ENCODE data around the gene RPUSD3.
"Not testable (repeated sequence)": the region's sequence is repeated elsewhere in the genome, so short reads cannot be mapped to it uniquely, and the experiment has no call there.

Gene RPUSD3

DNA sequence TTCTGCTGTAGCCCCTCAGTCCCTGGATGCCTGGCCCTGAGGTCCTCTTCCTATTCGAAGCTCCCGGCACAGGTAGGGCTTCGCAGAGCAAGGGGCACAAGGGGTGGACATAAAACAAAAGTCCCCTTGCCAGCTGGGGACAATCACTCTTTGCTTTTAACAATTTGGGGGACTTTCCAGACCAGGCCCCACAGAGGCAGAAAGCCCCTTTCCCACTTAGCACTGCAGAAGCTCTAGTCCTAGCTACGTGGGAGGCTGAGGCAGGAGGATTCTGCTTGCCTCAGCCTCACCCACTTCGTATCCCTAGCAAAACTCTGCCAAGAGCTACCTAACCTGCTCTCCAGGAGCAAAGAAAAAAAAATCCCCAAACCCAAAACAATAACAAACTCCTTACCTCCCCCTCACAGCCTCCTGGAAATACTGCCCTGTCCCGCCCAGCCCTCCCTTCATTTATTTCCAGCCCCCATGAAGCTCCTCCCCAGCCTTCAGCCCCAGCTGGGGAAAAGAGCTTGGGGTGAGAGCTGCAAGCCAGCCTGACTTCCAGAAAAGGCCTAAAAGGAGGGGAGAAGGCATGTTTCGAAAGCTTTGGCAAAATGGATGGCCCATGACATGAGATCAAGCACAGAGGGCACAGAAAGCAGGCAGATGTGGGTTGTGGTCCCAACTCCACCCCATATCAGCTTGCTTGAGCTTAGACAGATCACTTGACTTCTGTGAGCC is 36.2 kb upstream of the RPUSD3 start, which contains the start of gene CIDEC:
TSS of gene CIDEC (minus strand) at position 424 of the 720 bp plus-strand sequence. CDS start 1,767 bp downstream, outside the sequence.
- H3K27me3 ChIP-seq, result no peaks in the 10 kb centered on the region
- TF ChIP-seq, protein P1, sequence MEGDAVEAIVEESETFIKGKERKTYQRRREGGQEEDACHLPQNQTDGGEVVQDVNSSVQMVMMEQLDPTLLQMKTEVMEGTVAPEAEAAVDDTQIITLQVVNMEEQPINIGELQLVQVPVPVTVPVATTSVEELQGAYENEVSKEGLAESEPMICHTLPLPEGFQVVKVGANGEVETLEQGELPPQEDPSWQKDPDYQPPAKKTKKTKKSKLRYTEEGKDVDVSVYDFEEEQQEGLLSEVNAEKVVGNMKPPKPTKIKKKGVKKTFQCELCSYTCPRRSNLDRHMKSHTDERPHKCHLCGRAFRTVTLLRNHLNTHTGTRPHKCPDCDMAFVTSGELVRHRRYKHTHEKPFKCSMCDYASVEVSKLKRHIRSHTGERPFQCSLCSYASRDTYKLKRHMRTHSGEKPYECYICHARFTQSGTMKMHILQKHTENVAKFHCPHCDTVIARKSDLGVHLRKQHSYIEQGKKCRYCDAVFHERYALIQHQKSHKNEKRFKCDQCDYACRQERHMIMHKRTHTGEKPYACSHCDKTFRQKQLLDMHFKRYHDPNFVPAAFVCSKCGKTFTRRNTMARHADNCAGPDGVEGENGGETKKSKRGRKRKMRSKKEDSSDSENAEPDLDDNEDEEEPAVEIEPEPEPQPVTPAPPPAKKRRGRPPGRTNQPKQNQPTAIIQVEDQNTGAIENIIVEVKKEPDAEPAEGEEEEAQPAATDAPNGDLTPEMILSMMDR (IDR thresholded peaks at IDR 0.05; ENCODE audit: low read depth, low read length), result no peak
- no peaks in the 10 kb centered on the region for H3K36me3 ChIP-seq
- no peak for DNase-seq
- H3K9me3 ChIP-seq, result no peaks in the 10 kb centered on the region
- no peak within 1 kb of the TSS for H3K4me3 ChIP-seq (ENCODE audit: low read depth, low read length)
- H3K4me1 ChIP-seq, result no peaks in the 10 kb centered on the region

DNA sequence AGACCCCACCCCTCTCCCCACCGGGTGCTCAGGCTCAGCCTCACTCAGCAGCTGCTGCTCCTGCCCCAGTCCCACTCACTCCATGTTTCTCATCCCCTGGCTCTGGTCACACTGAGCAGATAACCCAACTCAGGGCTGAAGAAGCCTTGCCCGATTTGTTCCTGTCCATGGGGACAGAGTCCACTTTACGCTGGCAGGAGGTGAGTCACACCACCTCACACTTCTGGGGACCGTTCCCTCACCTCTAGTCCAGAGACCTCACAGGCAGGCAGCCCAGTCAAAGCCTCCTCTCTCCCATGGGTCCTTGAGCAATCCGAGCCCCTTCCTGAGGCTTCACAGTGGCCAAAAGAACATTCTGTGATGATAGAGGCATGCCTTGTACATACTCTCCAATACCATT is 34.9 kb upstream of the RPUSD3 start:
- Histone ChIP-seq H3K27me3 (no peaks in the 10 kb centered on the region), H3K4me3 (ENCODE audit: low read depth, low read length) (no peak overlapping the region), H3K4me1 (no peaks in the 10 kb centered on the region), H3K9me3 (no peaks in the 10 kb centered on the region), H3K36me3 (no peaks in the 10 kb centered on the region)
- DNase-seq, result no peak
- TF ChIP-seq, protein P1 (IDR thresholded peaks at IDR 0.05; ENCODE audit: low read depth, low read length), result no peak

DNA sequence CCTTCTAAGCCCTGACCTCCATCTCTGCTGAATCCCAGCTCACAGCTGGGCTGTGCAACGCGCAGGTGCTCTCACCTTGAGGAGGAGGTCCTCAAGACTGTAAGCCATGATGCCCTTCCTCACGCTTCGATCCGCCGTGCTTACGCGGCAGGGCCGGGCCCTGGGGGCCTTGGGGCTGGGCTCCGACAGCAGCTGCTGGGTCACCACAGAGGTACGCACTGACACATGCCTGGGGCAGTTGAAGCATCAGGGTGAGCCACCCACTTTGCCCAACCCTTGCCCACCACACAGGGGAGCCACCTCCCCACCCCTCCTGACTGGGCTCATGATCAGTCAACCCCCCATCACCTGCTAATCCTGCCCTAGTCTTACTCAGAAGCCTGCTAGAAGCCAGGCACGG is 33.2 kb upstream of the RPUSD3 start:
- no peaks in the 10 kb centered on the region for H3K9me3 ChIP-seq
- H3K4me1 ChIP-seq, result no peaks in the 10 kb centered on the region
- TF ChIP-seq, protein P1 (IDR thresholded peaks at IDR 0.05; ENCODE audit: low read depth, low read length), result no peak
- no peaks in the 10 kb centered on the region for H3K36me3 ChIP-seq
- no peak overlapping the region for H3K4me3 ChIP-seq (ENCODE audit: low read depth, low read length)
- no peak for DNase-seq
- H3K27me3 ChIP-seq, result no peaks in the 10 kb centered on the region

DNA sequence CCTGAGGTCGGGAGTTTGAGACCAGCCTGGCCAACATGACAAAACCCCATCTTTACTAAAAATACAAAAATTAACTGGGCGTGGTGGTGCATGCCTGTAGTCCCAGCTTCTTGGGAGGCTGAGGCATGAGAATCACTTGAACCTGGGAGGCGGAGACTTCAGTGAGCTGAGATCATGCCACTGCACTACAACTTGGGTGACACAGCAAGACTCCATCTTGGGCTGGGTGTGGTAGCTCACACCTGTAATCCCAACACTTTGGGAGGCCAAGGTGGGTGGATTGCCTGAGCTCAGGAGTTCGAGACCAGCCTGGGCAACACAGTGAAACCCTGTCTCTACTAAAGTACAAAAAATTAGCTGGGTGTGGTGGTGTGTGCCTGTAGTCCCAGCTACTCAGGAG is 32.4 kb upstream of the RPUSD3 start:
- not testable (repeated sequence) for H3K36me3 ChIP-seq; DNase-seq; H3K27me3 ChIP-seq; H3K9me3 ChIP-seq; H3K4me1 ChIP-seq; H3K4me3 ChIP-seq (ENCODE audit: low read depth, low read length)

DNA sequence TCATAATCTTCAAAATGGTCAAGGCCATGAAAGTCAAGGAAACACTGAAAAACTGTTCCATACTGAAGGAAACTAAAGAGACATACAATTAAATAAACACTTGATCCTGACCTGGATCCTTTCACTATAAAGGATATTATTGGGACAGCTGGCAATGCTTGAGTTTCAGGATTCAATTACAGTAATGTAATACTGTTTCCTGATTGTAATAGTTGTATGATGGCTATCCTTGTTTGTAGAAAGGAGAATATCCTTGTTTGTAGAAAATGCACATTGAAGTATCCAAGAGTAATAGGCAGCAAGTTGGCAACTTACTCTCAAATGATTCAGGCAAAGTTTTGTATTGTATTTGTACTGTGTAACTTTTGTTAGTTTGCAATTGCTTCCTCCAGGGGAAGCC is 31.6 kb upstream of the RPUSD3 start:
- Histone ChIP-seq H3K27me3 (no peaks in the 10 kb centered on the region), H3K36me3 (no peaks in the 10 kb centered on the region), H3K4me1 (no peaks in the 10 kb centered on the region), H3K4me3 (ENCODE audit: low read depth, low read length) (no peak overlapping the region), H3K9me3 (no peaks in the 10 kb centered on the region)
- TF ChIP-seq, protein P1 (IDR thresholded peaks at IDR 0.05; ENCODE audit: low read depth, low read length), result no peak
- DNase-seq, result no peak

DNA sequence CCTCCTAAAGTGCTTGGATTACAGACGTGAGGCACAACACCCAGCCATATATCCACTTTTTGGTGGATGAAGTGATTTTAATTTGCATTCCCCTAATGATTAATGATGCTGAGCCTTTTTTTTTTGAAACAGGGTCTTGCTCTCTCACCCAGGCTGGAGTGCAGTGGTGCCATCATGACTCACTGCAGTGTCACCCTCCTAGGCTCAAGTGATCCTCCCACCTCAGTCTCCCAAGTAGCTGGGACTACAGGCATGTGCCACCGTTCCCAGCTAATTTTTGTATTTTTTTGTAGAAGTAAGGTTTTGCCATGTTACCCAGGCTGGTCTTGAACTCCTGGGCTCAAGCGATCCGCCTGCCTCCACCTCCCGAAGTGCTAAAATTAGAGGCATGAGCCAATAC is 28.3 kb upstream of the RPUSD3 start:
- not testable (repeated sequence) for H3K36me3 ChIP-seq; H3K27me3 ChIP-seq; H3K4me1 ChIP-seq; DNase-seq; H3K4me3 ChIP-seq (ENCODE audit: low read depth, low read length); H3K9me3 ChIP-seq

DNA sequence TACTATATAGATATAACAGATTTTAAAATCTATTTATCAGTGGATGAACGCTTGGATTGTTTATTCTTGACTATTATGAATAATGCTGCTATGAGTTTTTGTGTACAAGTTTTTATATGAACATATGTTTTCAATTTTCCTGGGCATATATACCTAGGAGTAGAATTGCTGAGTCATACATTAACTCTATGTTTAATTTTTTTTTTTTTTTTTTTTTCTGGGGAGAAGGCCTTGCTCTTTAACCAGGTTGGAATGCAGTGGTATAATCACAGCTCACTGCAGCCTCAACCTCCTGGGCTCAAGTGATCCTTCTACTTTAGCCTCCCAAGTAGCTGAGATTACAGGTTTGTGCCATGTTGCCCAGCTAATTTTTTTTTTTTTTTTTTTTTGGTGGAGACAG is 27.2 kb upstream of the RPUSD3 start:
- DNase-seq, result no peak
- no peaks in the 10 kb centered on the region for H3K27me3 ChIP-seq
- no peak overlapping the region for H3K4me3 ChIP-seq (ENCODE audit: low read depth, low read length)
- TF ChIP-seq, protein P1 (IDR thresholded peaks at IDR 0.05; ENCODE audit: low read depth, low read length), result no peak
- H3K36me3 ChIP-seq, result no peaks in the 10 kb centered on the region
- no peaks in the 10 kb centered on the region for H3K4me1 ChIP-seq
- no peaks in the 10 kb centered on the region for H3K9me3 ChIP-seq

All from BE2C (cell line).